HepG2 (cell line): Measurements from ENCODE around the gene TMC8. TPM values are rescaled to one million over a fixed set of nuclear protein-coding genes. Genes with fewer than 3 reads are reported as not detected.

Experiments used
- ARHGAP35 ChIP-seq: sonication (generic); formaldehyde crosslinking; IDR thresholded peaks from 2 replicates; pipeline ENCODE4 v1.9.0; 2022; ENCODE audit warnings: mild to moderate bottlenecking, inconsistent platforms, moderate library complexity, missing genetic modification reagents, borderline replicate concordance
- ATF1 ChIP-seq: IDR thresholded peaks from 2 replicates; pipeline ENCODE4 v1.6.1; 2016; ENCODE audit warnings: mild to moderate bottlenecking, control low read depth
- DR1 ChIP-seq: sonication (generic); formaldehyde crosslinking; IDR thresholded peaks from 2 replicates; pipeline ENCODE4 v1.8.0; 2021; ENCODE audit warnings: mild to moderate bottlenecking, missing genetic modification reagents, inconsistent platforms
- MED1 ChIP-seq: sonication (generic); formaldehyde crosslinking; IDR thresholded peaks from 2 replicates; pipeline ENCODE4 v1.4.0; 2020; ENCODE audit warnings: missing genetic modification reagents
- PAF1 ChIP-seq: IDR thresholded peaks from 2 replicates; pipeline ENCODE4 v1.6.1; 2016; ENCODE audit warnings: missing genetic modification reagents, missing compliant biosample characterization
- PHF21A ChIP-seq: sonication (generic); formaldehyde crosslinking; IDR thresholded peaks from 2 replicates; pipeline ENCODE4 v1.5.0; 2020; ENCODE audit warnings: mild to moderate bottlenecking, missing genetic modification reagents
- POLR2A ChIP-seq, 2 experiments: IDR thresholded peaks; 2 replicates each; pipeline ENCODE4 v1.6.1; 2011; ENCODE audit warnings: low read depth in 2 of 2, low read length in 2 of 2, mild to moderate bottlenecking in 1 of 2, moderate library complexity in 1 of 2; ENCODE audit not compliant: insufficient read depth in 1 of 2
- RFX1 ChIP-seq: fragments of 450-650 bp; IDR thresholded peaks from 2 replicates; pipeline ENCODE4 v1.6.1; 2017
- SATB2 ChIP-seq: sonication (generic); formaldehyde crosslinking; IDR thresholded peaks from 2 replicates; pipeline ENCODE4 v1.5.0; 2020; ENCODE audit warnings: missing genetic modification reagents
- THAP11 ChIP-seq: IDR thresholded peaks from 2 replicates; pipeline ENCODE4 v1.6.1; 2016; ENCODE audit warnings: missing biosample characterization, missing genetic modification reagents
- ZNF121 ChIP-seq: sonication (generic); formaldehyde crosslinking; IDR thresholded peaks from 2 replicates; pipeline ENCODE4 v1.5.0; 2020; ENCODE audit warnings: mild to moderate bottlenecking, missing genetic modification reagents
- ZNF230 ChIP-seq: sonication (generic); formaldehyde crosslinking; IDR thresholded peaks from 2 replicates; pipeline ENCODE4 v1.4.0; 2020; ENCODE audit warnings: mild to moderate bottlenecking, missing genetic modification reagents
- ZNF670 ChIP-seq: sonication (generic); formaldehyde crosslinking; IDR thresholded peaks from 2 replicates; pipeline ENCODE4 v1.8.0; 2022; ENCODE audit warnings: mild to moderate bottlenecking, missing genetic modification reagents, borderline replicate concordance
- ZNF746 ChIP-seq: sonication (generic); formaldehyde crosslinking; IDR thresholded peaks from 2 replicates; pipeline ENCODE4 v1.8.0; 2022; ENCODE audit warnings: mild to moderate bottlenecking, missing genetic modification reagents
- ZNF772 ChIP-seq: sonication (generic); formaldehyde crosslinking; IDR thresholded peaks from 2 replicates; pipeline ENCODE4 v1.5.0; 2020; ENCODE audit warnings: mild to moderate bottlenecking, missing genetic modification reagents
- ZSCAN21 ChIP-seq: sonication (generic); formaldehyde crosslinking; IDR thresholded peaks from 2 replicates; pipeline ENCODE4 v1.8.0; 2022; ENCODE audit warnings: mild to moderate bottlenecking, missing genetic modification reagents, moderate library complexity, borderline replicate concordance
- polyA plus RNA-seq, 8 experiments: library from polyadenylated mRNA; depleted of rRNA in 3 of 8; stranded (reverse) in 7 of 8; unstranded in 1 of 8; fragments of >200 nt; fragmentation: Illumina TruSeq in 4 of 8; extraction: Trizol in 4 of 8; gene quantifications; 2 replicates each; pipeline versions ENCODE4 v1.2.1 to v1.2.3, GENCODE V29; 2011 to 2016; ENCODE audit warnings: low read depth in 4 of 8, missing spikeins in 1 of 8, mixed read lengths in 1 of 8; ENCODE audit not compliant: insufficient read depth in 1 of 8
- total RNA-seq, 5 experiments: library from RNA; depleted of rRNA; stranded (reverse); fragments of >200 nt; fragmentation: Illumina TruSeq; extraction: Trizol; gene quantifications; 2 replicates each; pipeline ENCODE4 v1.2.3, GENCODE V29; 2016; ENCODE audit warnings: low read depth in 1 of 5
- TF ChIP-seq, protein P1 (sequence below): sonication (generic); formaldehyde crosslinking; IDR thresholded peaks from 2 replicates; pipeline ENCODE4 v1.5.0; 2020; ENCODE audit warnings: mild to moderate bottlenecking, missing genetic modification reagents, borderline replicate concordance
- TF ChIP-seq, protein P2 (sequence below): sonication (generic); formaldehyde crosslinking; IDR thresholded peaks from 2 replicates; pipeline ENCODE4 v1.8.0; 2022; ENCODE audit warnings: missing genetic modification reagents, low read depth, mild to moderate bottlenecking, borderline replicate concordance
- TF ChIP-seq, protein P3 (sequence below): sonication (generic); formaldehyde crosslinking; IDR thresholded peaks from 2 replicates; pipeline ENCODE4 v1.4.0; 2020; ENCODE audit warnings: missing genetic modification reagents
- TF ChIP-seq, protein P4 (sequence below): sonication (generic); formaldehyde crosslinking; IDR thresholded peaks from 2 replicates; pipeline ENCODE4 v1.8.0; 2022; ENCODE audit warnings: mild to moderate bottlenecking, missing genetic modification reagents, moderate library complexity
- TF ChIP-seq, protein P5 (sequence below): sonication (generic); formaldehyde crosslinking; IDR thresholded peaks from 2 replicates; pipeline ENCODE4 v1.5.0; 2020; ENCODE audit warnings: mild to moderate bottlenecking, missing genetic modification reagents

The TMC8 gene
- total and polyA plus RNA-seq, 2 of the 13 experiments (the other 11 are each of a cell fraction or from before 2014, with no cell fraction given) = 0.53 to 7.8 TPM

DNA sequence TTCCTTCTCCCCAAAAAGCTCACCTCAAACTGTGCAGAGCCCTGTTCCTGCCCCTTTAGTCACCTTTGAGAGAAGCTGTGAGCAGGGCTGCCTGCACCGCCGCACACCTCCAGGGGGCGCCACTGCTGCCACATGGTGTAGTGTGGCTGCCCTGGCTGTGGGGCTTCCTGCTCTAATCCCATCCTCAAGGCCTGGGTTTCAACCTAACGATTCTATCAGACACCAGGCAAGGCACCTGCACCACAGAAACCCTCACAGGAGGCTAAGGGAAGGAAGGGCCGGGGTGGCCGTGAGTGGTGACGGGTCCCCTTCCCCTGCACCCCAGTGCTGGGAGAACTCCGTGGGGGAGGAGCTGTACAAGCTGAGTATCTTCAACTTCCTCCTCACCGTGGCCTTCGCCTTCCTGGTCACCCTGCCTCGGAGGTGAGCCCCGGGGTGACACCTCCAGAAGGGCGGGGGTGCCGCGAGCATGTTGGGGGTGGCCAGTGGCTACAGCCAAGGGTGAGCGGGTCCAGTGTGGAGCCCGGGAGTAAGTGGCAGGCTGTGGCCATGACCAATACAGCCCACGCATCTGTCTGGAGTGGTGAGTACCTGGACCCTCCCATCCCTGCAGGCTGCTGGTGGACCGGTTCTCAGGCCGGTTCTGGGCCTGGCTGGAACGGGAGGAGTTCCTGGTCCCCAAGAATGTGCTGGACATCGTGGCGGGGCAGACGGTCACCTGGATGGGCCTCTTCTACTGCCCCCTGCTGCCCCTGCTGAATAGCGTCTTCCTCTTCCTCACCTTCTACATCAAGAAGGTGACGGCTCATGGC, 7.0 kb downstream of the TMC8 start (continued):
- TF ChIP-seq, protein P1, sequence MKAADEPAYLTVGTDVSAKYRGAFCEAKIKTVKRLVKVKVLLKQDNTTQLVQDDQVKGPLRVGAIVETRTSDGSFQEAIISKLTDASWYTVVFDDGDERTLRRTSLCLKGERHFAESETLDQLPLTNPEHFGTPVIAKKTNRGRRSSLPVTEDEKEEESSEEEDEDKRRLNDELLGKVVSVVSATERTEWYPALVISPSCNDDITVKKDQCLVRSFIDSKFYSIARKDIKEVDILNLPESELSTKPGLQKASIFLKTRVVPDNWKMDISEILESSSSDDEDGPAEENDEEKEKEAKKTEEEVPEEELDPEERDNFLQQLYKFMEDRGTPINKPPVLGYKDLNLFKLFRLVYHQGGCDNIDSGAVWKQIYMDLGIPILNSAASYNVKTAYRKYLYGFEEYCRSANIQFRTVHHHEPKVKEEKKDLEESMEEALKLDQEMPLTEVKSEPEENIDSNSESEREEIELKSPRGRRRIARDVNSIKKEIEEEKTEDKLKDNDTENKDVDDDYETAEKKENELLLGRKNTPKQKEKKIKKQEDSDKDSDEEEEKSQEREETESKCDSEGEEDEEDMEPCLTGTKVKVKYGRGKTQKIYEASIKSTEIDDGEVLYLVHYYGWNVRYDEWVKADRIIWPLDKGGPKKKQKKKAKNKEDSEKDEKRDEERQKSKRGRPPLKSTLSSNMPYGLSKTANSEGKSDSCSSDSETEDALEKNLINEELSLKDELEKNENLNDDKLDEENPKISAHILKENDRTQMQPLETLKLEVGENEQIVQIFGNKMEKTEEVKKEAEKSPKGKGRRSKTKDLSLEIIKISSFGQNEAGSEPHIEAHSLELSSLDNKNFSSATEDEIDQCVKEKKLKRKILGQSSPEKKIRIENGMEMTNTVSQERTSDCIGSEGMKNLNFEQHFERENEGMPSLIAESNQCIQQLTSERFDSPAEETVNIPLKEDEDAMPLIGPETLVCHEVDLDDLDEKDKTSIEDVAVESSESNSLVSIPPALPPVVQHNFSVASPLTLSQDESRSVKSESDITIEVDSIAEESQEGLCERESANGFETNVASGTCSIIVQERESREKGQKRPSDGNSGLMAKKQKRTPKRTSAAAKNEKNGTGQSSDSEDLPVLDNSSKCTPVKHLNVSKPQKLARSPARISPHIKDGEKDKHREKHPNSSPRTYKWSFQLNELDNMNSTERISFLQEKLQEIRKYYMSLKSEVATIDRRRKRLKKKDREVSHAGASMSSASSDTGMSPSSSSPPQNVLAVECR = peak; percentile 12; the same call in 1 of the 2 replicates
- TF ChIP-seq ZNF670 (CRISPR knock-in tag) = peak; percentile 73; the same call in 1 of the 2 replicates
- TF ChIP-seq, protein P2, sequence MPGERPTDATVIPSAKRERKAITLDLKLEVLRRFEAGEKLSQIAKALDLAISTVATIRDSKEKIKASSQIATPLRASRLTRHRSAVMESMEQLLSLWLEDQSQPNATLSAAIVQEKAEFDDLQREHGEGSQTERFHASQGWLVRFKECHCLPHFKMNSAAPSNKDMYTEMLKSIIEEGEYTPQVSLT = no peak
- TF ChIP-seq, protein P3, sequence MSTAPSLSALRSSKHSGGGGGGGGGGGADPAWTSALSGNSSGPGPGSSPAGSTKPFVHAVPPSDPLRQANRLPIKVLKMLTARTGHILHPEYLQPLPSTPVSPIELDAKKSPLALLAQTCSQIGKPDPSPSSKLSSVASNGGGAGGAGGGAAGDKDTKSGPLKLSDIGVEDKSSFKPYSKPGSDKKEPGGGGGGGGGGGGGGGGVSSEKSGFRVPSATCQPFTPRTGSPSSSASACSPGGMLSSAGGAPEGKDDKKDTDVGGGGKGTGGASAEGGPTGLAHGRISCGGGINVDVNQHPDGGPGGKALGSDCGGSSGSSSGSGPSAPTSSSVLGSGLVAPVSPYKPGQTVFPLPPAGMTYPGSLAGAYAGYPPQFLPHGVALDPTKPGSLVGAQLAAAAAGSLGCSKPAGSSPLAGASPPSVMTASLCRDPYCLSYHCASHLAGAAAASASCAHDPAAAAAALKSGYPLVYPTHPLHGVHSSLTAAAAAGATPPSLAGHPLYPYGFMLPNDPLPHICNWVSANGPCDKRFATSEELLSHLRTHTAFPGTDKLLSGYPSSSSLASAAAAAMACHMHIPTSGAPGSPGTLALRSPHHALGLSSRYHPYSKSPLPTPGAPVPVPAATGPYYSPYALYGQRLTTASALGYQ (CRISPR knock-in tag) = no peak
- TF ChIP-seq ZNF746 (CRISPR knock-in tag) = peak; percentile 39; the same call in 1 of the 2 replicates
- TF ChIP-seq THAP11 (CRISPR knock-in tag) = no peak
- peak; percentile 26; the same call in 1 of the 2 replicates for TF ChIP-seq MED1 (CRISPR knock-in tag)
- TF ChIP-seq SATB2 (CRISPR knock-in tag) = no peak
- TF ChIP-seq ZNF772 = no peak
- TF ChIP-seq, protein P4, sequence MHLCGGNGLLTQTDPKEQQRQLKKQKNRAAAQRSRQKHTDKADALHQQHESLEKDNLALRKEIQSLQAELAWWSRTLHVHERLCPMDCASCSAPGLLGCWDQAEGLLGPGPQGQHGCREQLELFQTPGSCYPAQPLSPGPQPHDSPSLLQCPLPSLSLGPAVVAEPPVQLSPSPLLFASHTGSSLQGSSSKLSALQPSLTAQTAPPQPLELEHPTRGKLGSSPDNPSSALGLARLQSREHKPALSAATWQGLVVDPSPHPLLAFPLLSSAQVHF (CRISPR knock-in tag) = peak; percentile 59; the same call in 1 of the 2 replicates
- peak; percentile 21; the same call in 1 of the 2 replicates for TF ChIP-seq PHF21A (CRISPR knock-in tag)
- no peak; the same call in 1 of the 2 replicates for TF ChIP-seq ZSCAN21
- no peak for TF ChIP-seq POLR2A (IDR thresholded peaks at IDR 0.05; ENCODE audit: insufficient read depth in 1 of 2, low read depth in 2 of 2, low read length in 2 of 2)
- TF ChIP-seq DR1 = no peak
- no peak for TF ChIP-seq ZNF121 (CRISPR knock-in tag)
- no peak for TF ChIP-seq RFX1
- TF ChIP-seq ARHGAP35 (CRISPR knock-in tag) = no peak
- TF ChIP-seq PAF1 (CRISPR knock-in tag) = no peak
- TF ChIP-seq, protein P5, sequence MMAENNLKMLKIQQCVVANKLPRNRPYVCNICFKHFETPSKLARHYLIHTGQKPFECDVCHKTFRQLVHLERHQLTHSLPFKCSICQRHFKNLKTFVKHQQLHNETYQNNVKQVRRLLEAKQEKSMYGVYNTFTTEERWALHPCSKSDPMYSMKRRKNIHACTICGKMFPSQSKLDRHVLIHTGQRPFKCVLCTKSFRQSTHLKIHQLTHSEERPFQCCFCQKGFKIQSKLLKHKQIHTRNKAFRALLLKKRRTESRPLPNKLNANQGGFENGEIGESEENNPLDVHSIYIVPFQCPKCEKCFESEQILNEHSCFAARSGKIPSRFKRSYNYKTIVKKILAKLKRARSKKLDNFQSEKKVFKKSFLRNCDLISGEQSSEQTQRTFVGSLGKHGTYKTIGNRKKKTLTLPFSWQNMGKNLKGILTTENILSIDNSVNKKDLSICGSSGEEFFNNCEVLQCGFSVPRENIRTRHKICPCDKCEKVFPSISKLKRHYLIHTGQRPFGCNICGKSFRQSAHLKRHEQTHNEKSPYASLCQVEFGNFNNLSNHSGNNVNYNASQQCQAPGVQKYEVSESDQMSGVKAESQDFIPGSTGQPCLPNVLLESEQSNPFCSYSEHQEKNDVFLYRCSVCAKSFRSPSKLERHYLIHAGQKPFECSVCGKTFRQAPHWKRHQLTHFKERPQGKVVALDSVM (CRISPR knock-in tag) = peak; percentile 28; the same call in 1 of the 2 replicates
- no peak for TF ChIP-seq ZNF230
- TF ChIP-seq ATF1 (CRISPR knock-in tag) = no peak
